Activated naive CD8-positive, alpha-beta T cell treated with anti-CD3 and anti-CD28 coated beads, Interleukin-2, amount 50 U/mL, for 24 hours (primary cell): ENCODE measurements around the gene CATSPERB.
A peak's percentile ranks its signal among the peaks of the same experiment; 100 is the strongest.
"Not testable (repeated sequence)": the region's sequence is repeated elsewhere in the genome, so short reads cannot be mapped to it uniquely, and the experiment has no call there.

Experiments
- ATAC-seq: fragments of 150-1000 bp; cut with Tn5 transposase; one replicate; pipeline ENCODE4 v1.10.0; 2021
- DNase-seq: peaks from one replicate; pipeline ENCODE4 v3.0.0; 2021
- H3K27ac Mint-ChIP-seq: one replicate; pipeline ENCODE4 v1.8.0; 2021; ENCODE audit warnings: mild to moderate bottlenecking, mixed read lengths
- H3K27me3 Mint-ChIP-seq: one replicate; pipeline ENCODE4 v1.8.0; 2021; ENCODE audit warnings: mixed read lengths
- H3K36me3 Mint-ChIP-seq: one replicate; pipeline ENCODE4 v1.8.0; 2021; ENCODE audit warnings: low read depth, mixed read lengths
- H3K4me1 Mint-ChIP-seq: one replicate; pipeline ENCODE4 v1.8.0; 2021; ENCODE audit warnings: mixed read lengths
- H3K4me3 Mint-ChIP-seq: one replicate; pipeline ENCODE4 v1.8.0; 2021; ENCODE audit warnings: mild to moderate bottlenecking, moderate library complexity, mixed read lengths
- H3K9me3 Mint-ChIP-seq: one replicate; pipeline ENCODE4 v1.8.0; 2021; ENCODE audit warnings: mixed read lengths

CATSPERB gene

GRCh38 chr14:91716999-91717398 lies 14.9 kb downstream of the CATSPERB start:
- peaks cover 4% of the 10 kb centered on the region for H3K4me1 Mint-ChIP-seq
- H3K27ac Mint-ChIP-seq: no peak overlapping the region
- H3K27me3 Mint-ChIP-seq: peaks cover 4% of the 10 kb centered on the region
- no peaks in the 10 kb centered on the region for H3K36me3 Mint-ChIP-seq
- ATAC-seq: no peak
- no peak overlapping the region for H3K4me3 Mint-ChIP-seq
- no peaks in the 10 kb centered on the region for H3K9me3 Mint-ChIP-seq
- DNase-seq: no peak

GRCh38 chr14:91714805-91715204 lies 17.1 kb downstream of the CATSPERB start:
- peaks cover 4% of the 10 kb centered on the region for H3K4me1 Mint-ChIP-seq

DNA sequence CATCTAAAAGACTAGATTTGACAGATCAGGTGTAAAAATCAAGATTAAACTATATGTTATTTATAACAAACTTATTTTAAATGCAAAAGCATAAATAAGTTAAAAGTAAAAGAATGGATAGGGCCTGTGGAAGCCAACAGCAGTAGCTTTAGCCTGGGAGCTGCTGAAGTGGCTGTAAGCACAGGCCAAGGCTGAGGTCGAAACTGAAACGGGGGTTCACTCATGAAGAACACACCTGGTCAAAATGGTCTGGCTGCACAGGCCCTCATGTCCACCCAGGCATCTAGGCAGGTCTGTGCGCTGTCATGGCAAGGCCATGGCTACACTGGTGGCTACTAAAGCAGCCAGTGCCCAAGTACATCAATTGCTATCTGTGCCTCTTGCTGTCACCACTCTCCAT lies 23.1 kb downstream of the CATSPERB start:
- H3K4me1 Mint-ChIP-seq: no peaks in the 10 kb centered on the region
- H3K4me3 Mint-ChIP-seq: no peak overlapping the region
- no peaks in the 10 kb centered on the region for H3K36me3 Mint-ChIP-seq
- H3K9me3 Mint-ChIP-seq: no peaks in the 10 kb centered on the region
- H3K27me3 Mint-ChIP-seq: no peaks in the 10 kb centered on the region
- H3K27ac Mint-ChIP-seq: no peak overlapping the region
- DNase-seq (no peak), ATAC-seq (no peak)

More at GRCh38 chr14:91714805-91715204, 17.1 kb downstream of the CATSPERB start:
- Mint-ChIP-seq H3K27me3 (peaks cover 2% of the 10 kb centered on the region), H3K9me3 (no peaks in the 10 kb centered on the region), H3K27ac (no peak overlapping the region), H3K36me3 (no peaks in the 10 kb centered on the region), H3K4me3 (no peak overlapping the region)
- peak; percentile 16 for DNase-seq
- no peak for ATAC-seq

GRCh38 chr14:91706996-91707395 lies 24.9 kb downstream of the CATSPERB start:
- ATAC-seq: no peak
- no peaks in the 10 kb centered on the region for H3K27me3 Mint-ChIP-seq

DNA sequence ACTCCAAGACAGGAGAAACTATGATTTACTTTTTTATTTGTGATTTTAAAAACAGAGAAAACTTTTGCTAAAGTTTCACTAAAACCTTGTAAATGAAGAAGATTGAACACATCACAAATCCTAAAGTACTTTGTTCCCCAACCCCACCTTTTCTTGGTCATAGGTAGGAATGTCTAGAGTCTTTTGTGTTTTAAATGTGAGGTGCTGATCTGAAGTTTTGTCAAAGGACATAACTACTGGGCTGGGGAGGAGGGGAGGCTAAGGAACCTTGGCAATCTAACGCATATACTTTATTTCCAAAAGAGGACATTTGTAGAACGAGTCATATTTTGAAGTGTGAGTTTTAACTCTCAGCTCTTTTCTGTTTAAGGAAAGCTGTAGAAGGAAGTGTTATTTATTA lies 37.2 kb downstream of the CATSPERB start:
- peaks cover 20% of the 10 kb centered on the region for H3K4me1 Mint-ChIP-seq
- H3K36me3 Mint-ChIP-seq: peaks cover 6% of the 10 kb centered on the region
- peaks cover 13% of the 10 kb centered on the region for H3K27me3 Mint-ChIP-seq
- no peak overlapping the region for H3K4me3 Mint-ChIP-seq
- no peak overlapping the region for H3K27ac Mint-ChIP-seq
- DNase-seq: no peak
- H3K9me3 Mint-ChIP-seq: peaks cover 21% of the 10 kb centered on the region
- no peak for ATAC-seq

More at GRCh38 chr14:91706996-91707395, 24.9 kb downstream of the CATSPERB start:
- H3K4me3 Mint-ChIP-seq: no peak overlapping the region
- H3K27ac Mint-ChIP-seq: no peak overlapping the region
- no peaks in the 10 kb centered on the region for H3K36me3 Mint-ChIP-seq
- H3K9me3 Mint-ChIP-seq: no peaks in the 10 kb centered on the region
- no peak for DNase-seq
- no peaks in the 10 kb centered on the region for H3K4me1 Mint-ChIP-seq

DNA sequence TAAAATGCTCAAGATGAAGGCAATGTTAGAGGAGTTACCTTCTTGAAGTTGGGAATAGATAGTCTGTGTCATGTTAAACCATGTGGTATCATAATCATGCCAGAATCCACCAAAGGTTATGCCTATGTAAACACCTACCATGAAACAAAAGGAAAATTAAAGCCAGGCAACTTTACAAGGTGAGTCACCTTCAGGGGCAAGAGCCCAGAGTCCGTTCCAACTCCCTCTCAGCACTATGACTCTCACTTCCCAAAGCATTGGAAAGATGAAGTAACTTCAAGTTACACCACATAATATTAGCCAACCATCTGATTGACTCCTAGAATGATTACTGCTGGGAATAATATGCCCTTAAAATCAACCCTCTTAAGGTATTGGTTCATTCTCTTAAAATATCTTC lies 38.5 kb downstream of the CATSPERB start:
- ATAC-seq: no peak
- H3K4me3 Mint-ChIP-seq: no peak overlapping the region
- H3K27ac Mint-ChIP-seq: no peak overlapping the region
- peaks cover 20% of the 10 kb centered on the region for H3K4me1 Mint-ChIP-seq
- H3K27me3 Mint-ChIP-seq: peaks cover 12% of the 10 kb centered on the region
- peaks cover 21% of the 10 kb centered on the region for H3K9me3 Mint-ChIP-seq
- H3K36me3 Mint-ChIP-seq: peaks cover 6% of the 10 kb centered on the region
- DNase-seq: no peak

DNA sequence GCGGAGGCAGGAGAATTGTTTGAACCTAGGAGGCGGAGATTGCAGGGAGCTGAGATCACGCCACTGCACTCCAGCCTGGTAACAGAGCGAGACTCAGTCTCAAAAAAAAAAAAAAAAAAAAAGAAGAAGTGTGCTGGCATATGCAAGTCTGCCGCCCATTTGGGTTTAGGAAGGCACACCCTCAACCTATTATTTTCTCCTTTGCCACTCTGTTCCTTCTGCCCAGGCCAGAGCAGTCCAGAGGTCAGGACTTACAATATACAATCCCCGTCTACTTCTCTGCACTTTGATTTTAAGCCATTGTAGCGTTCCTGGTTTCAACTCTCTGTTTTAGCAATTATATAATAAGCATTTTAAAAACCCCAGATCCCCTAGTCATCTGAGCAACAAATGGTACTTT lies 39.8 kb downstream of the CATSPERB start:
- no peak for ATAC-seq
- peaks cover 4% of the 10 kb centered on the region for H3K36me3 Mint-ChIP-seq
- H3K27me3 Mint-ChIP-seq: peaks cover 4% of the 10 kb centered on the region
- no peak overlapping the region for H3K4me3 Mint-ChIP-seq
- H3K4me1 Mint-ChIP-seq: peaks cover 19% of the 10 kb centered on the region
- no peak for DNase-seq
- peaks cover 11% of the 10 kb centered on the region for H3K9me3 Mint-ChIP-seq
- no peak overlapping the region for H3K27ac Mint-ChIP-seq

DNA sequence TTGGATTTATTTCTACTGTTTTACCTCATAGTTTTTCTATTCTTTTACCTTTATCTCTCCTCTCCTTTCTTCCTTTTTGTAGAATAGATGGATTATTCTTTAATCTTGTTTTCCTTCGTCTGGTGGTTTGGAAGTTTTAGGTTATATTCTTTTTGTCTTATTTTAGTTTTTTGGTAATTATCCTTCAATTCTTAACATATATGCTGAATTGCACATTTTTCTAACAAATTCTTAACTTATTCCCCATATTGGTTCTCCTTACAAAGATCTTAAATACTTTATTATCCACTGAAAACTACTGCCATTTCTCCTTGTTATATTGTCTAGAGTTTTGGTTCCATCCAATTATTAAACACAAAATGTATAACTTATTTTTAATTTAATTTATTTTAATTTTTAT lies 42.3 kb downstream of the CATSPERB start:
- Mint-ChIP-seq H3K9me3 (peaks cover 10% of the 10 kb centered on the region), H3K27ac (no peak overlapping the region), H3K4me3 (no peak overlapping the region), H3K36me3 (peaks cover 4% of the 10 kb centered on the region), H3K27me3 (no peaks in the 10 kb centered on the region), H3K4me1 (peaks cover under 1% of the 10 kb centered on the region)
- ATAC-seq (no peak), DNase-seq (no peak)

- H3K9me3 Mint-ChIP-seq, DNase-seq, H3K4me1 Mint-ChIP-seq, ATAC-seq, H3K4me3 Mint-ChIP-seq, H3K27ac Mint-ChIP-seq, H3K36me3 Mint-ChIP-seq, H3K27me3 Mint-ChIP-seq: not testable (repeated sequence)
These were observed 44.5 kb downstream of the CATSPERB start for GRCh38 chr14:91687436-91687835.

- H3K4me1 Mint-ChIP-seq: peaks cover 20% of the 10 kb centered on the region
- H3K36me3 Mint-ChIP-seq: peaks cover 4% of the 10 kb centered on the region
- DNase-seq (no peak), ATAC-seq (no peak)
- H3K27ac Mint-ChIP-seq: no peak overlapping the region
- H3K27me3 Mint-ChIP-seq: no peaks in the 10 kb centered on the region
- no peak overlapping the region for H3K4me3 Mint-ChIP-seq
- peaks cover 5% of the 10 kb centered on the region for H3K9me3 Mint-ChIP-seq
These were observed 46.3 kb downstream of the CATSPERB start for GRCh38 chr14:91685600-91685999.

- peaks cover 4% of the 10 kb centered on the region for H3K36me3 Mint-ChIP-seq
- DNase-seq: peak; percentile 12
- H3K27me3 Mint-ChIP-seq: no peaks in the 10 kb centered on the region
- H3K4me3 Mint-ChIP-seq: no peak overlapping the region
- H3K4me1 Mint-ChIP-seq: peaks cover 20% of the 10 kb centered on the region
- H3K27ac Mint-ChIP-seq: peak overlapping the region; percentile 34
- H3K9me3 Mint-ChIP-seq: peaks cover 8% of the 10 kb centered on the region
- ATAC-seq: peak; percentile 84
These were observed 49.9 kb downstream of the CATSPERB start for GRCh38 chr14:91681893-91682563.

GRCh38 chr14:91681118-91681517 lies 50.8 kb downstream of the CATSPERB start:
- DNase-seq (no peak), ATAC-seq (peak; percentile 60)
- peak overlapping the region; percentile 34 for H3K27ac Mint-ChIP-seq
- no peaks in the 10 kb centered on the region for H3K27me3 Mint-ChIP-seq
- peaks cover 20% of the 10 kb centered on the region for H3K4me1 Mint-ChIP-seq
- H3K9me3 Mint-ChIP-seq: peaks cover 8% of the 10 kb centered on the region
- no peak overlapping the region for H3K4me3 Mint-ChIP-seq
- peaks cover 4% of the 10 kb centered on the region for H3K36me3 Mint-ChIP-seq

DNA sequence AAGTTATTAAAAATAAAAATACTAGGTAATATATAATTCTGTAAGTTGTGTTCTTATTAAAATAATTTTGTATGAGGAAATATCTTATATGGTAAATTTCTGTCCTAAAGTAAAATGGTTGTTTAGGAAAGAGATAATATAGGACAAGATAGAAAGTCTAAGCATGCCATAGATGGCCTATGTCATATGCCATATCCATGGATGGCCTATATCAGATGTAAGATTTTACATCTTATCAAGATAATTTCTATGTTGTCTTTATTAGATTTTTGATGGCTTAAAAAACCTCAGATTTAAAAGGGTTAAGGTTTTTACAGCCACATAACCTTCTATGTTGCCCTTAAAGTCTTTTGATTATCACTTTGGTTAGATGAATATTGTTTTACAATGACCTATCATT lies 52.6 kb downstream of the CATSPERB start:
- Mint-ChIP-seq H3K36me3 (peaks cover 4% of the 10 kb centered on the region), H3K27ac (no peak overlapping the region), H3K4me3 (no peak overlapping the region)

DNA sequence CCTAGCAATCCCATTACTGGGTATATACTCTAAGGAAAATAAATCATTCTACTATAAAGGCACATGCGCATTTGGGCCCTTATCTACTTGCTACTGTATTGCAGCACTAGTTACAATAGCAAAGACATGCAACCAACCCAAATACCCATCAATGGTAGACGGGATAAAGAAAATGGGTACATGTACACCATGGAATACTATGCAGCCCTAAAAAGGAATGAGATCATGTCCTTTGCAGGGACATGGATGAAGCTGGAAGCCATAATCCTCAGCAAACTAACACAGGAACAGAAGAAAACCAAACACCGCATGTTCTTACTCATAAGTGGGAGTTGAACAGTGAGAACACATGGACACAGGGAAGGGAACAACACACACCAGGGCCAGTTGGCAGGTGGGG lies 54.2 kb downstream of the CATSPERB start:
- peaks cover 20% of the 10 kb centered on the region for H3K4me1 Mint-ChIP-seq
- not testable (repeated sequence) for H3K36me3 Mint-ChIP-seq, H3K27ac Mint-ChIP-seq, H3K4me3 Mint-ChIP-seq, H3K9me3 Mint-ChIP-seq, H3K27me3 Mint-ChIP-seq, DNase-seq, ATAC-seq

More for the DNA sequence above, 52.6 kb downstream of the CATSPERB start:
- ATAC-seq (no peak), DNase-seq (no peak)
- Mint-ChIP-seq H3K27me3 (no peaks in the 10 kb centered on the region), H3K4me1 (peaks cover 20% of the 10 kb centered on the region), H3K9me3 (peaks cover 8% of the 10 kb centered on the region)

DNA sequence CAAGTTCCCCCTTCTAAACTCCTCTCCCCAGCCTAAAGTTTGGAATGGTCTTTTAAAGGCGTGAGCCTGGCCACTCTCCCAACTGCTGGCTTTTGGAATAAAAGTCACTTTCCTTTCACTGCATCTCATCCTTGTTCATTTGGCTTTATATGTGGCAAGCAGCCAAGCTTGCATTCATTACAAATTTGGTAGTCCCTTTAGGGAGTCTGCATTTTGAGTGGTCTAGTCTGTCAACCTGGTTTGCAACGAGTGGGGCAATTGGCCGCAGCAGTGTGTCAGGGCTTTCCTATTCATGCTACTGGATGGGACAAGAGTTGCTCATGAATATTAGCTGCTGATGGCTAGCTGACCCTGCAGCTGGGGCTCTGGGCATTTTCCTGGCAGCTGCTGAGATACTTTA lies 57.0 kb downstream of the CATSPERB start:
- peaks cover 5% of the 10 kb centered on the region for H3K9me3 Mint-ChIP-seq
- H3K4me1 Mint-ChIP-seq: no peaks in the 10 kb centered on the region
- H3K27me3 Mint-ChIP-seq: no peaks in the 10 kb centered on the region
- peaks cover 4% of the 10 kb centered on the region for H3K36me3 Mint-ChIP-seq
- no peak overlapping the region for H3K4me3 Mint-ChIP-seq
- ATAC-seq (no peak), DNase-seq (no peak)
- H3K27ac Mint-ChIP-seq: no peak overlapping the region

DNA sequence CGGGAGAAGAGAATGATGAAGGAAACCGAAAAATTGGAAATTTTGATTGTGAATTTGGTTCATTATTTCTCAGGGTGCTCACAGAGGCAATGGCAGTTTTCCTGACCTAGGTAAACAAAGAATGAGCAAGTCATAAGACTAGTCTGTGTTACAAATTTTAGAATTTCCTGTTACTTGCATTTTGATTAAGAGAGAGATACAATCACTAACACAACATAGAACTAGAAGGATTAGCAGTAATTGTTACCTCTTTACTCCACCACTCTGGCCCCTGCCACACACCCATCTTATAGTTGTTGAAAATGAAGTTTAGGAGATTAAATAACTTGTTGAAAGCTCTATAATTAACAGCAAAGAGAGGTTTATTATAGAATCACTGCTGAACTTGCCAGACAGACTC lies 62.0 kb downstream of the CATSPERB start:
- H3K9me3 Mint-ChIP-seq: no peaks in the 10 kb centered on the region
- DNase-seq: no peak
- no peak overlapping the region for H3K4me3 Mint-ChIP-seq
- ATAC-seq: no peak
- H3K36me3 Mint-ChIP-seq: no peaks in the 10 kb centered on the region
- no peak overlapping the region for H3K27ac Mint-ChIP-seq
- no peaks in the 10 kb centered on the region for H3K4me1 Mint-ChIP-seq
- H3K27me3 Mint-ChIP-seq: no peaks in the 10 kb centered on the region
